Hepatocyte (in vitro differentiated cells): ENCODE measurements around the gene PPIA. TPM values are rescaled to one million over a fixed set of nuclear protein-coding genes. Genes with fewer than 3 reads are reported as not detected.
A peak's percentile ranks its signal among the peaks of the same experiment; 100 is the strongest.

Experiments
- DNase-seq: peaks from one replicate; pipeline ENCODE4 v3.0.0-alpha.2; 2016; ENCODE audit warnings: low spot score
- H2AFZ ChIP-seq: fragments of 200-600 bp; sonication (generic); 2 replicates; pipeline ENCODE4 v1.6.0; 2016; ENCODE audit warnings: antibody characterized with exemption, mild to moderate bottlenecking
- H3K27ac ChIP-seq: fragments of 200-600 bp; sonication (generic); 2 replicates; pipeline ENCODE4 v1.5.1; 2016; ENCODE audit warnings: mild to moderate bottlenecking
- H3K27me3 ChIP-seq: fragments of 200-600 bp; sonication (generic); 2 replicates; pipeline ENCODE4 v1.6.1; 2016
- H3K36me3 ChIP-seq: fragments of 200-600 bp; sonication (generic); replicated peaks from 2 replicates; pipeline ENCODE4 v1.5.1; 2016; ENCODE audit warnings: low read depth; ENCODE audit not compliant: insufficient read depth
- H3K4me1 ChIP-seq: fragments of 200-600 bp; sonication (generic); 2 replicates; pipeline ENCODE4 v1.5.1; 2016; ENCODE audit warnings: mild to moderate bottlenecking, moderate library complexity; ENCODE audit not compliant: insufficient read depth
- H3K4me2 ChIP-seq: fragments of 200-600 bp; sonication (generic); 2 replicates; pipeline ENCODE4 v1.6.0; 2016
- H3K4me3 ChIP-seq: fragments of 200-600 bp; sonication (generic); 2 replicates; pipeline ENCODE4 v1.5.1; 2016; ENCODE audit warnings: mild to moderate bottlenecking
- H3K79me2 ChIP-seq: fragments of 200-600 bp; sonication (generic); 2 replicates; pipeline ENCODE4 v1.6.0; 2017; ENCODE audit warnings: mild to moderate bottlenecking
- H3K9me2 ChIP-seq: fragments of 200-600 bp; sonication (generic); replicated peaks from 2 replicates; pipeline ENCODE4 v1.6.0; 2017; ENCODE audit warnings: mild to moderate bottlenecking; ENCODE audit not compliant: insufficient read depth
- H3K9me3 ChIP-seq: fragments of 200-600 bp; sonication (generic); 2 replicates; pipeline ENCODE4 v1.5.1; 2016; ENCODE audit warnings: low read depth, mild to moderate bottlenecking
- H4K20me1 ChIP-seq: fragments of 200-600 bp; sonication (generic); 2 replicates; pipeline ENCODE4 v1.6.0; 2016; ENCODE audit warnings: mild to moderate bottlenecking; ENCODE audit not compliant: insufficient read depth, poor library complexity, severe bottlenecking
- CTCF ChIP-seq: fragments of 200-600 bp; sonication (generic); IDR thresholded peaks from 2 replicates; pipeline ENCODE4 v1.5.1; 2016; ENCODE audit warnings: antibody characterized with exemption, mild to moderate bottlenecking; ENCODE audit not compliant: poor library complexity
- EZH2 ChIP-seq: fragments of 200-600 bp; sonication (generic); IDR thresholded peaks from 2 replicates; pipeline ENCODE4 v1.6.1; 2016; ENCODE audit warnings: antibody characterized with exemption, mild to moderate bottlenecking, borderline replicate concordance
- EZH2phosphoT487 ChIP-seq: fragments of 200-600 bp; sonication (generic); IDR thresholded peaks from one replicate; pipeline ENCODE4 v1.6.1; 2018; ENCODE audit warnings: antibody characterized with exemption, mild to moderate bottlenecking, low read depth, moderate library complexity; ENCODE audit not compliant: unreplicated experiment, severe bottlenecking
- WGBS: methylation state at CpG from one replicate; pipeline ENCODE4 v1.1.6; 2016; ENCODE audit warnings: low lambda C conversion rate; ENCODE audit errors: missing lambda C conversion rate; 5-methylcytosine and 5-hydroxymethylcytosine counted together
- polyA plus RNA-seq: library from polyadenylated mRNA; unstranded; fragments of >200 nt; fragmentation: Nextera tagmentation; extraction: Ambion mirVana; gene quantifications from 2 replicates; pipeline ENCODE4 v1.2.1, GENCODE V29; 2016
- total RNA-seq: library from RNA; depleted of rRNA; stranded (reverse); fragments of >200 nt; gene quantifications from 2 replicates; pipeline ENCODE4 v1.2.3, GENCODE V29; 2014

PPIA gene
- total and polyA plus RNA-seq, 2 experiments from 2014 or later = 2,123 to 2,189 TPM

GRCh38 chr7:44767912-44768627, 28.4 kb upstream of the PPIA start:
- Histone ChIP-seq H3K27ac (peak overlapping the region; percentile 87), H3K9me2 (no peaks in the 10 kb centered on the region), H2AFZ (no peak overlapping the region), H3K4me1 (peaks cover 29% of the 10 kb centered on the region), H3K79me2 (no peaks in the 10 kb centered on the region), H3K4me3 (no peak overlapping the region), H4K20me1 (no peaks in the 10 kb centered on the region), H3K4me2 (peak overlapping the region; percentile 52), H3K27me3 (no peaks in the 10 kb centered on the region), H3K36me3 (no peaks in the 10 kb centered on the region), H3K9me3 (no peaks in the 10 kb centered on the region)
- TF ChIP-seq EZH2 = no peak
- peak; percentile 59 for DNase-seq
- WGBS = 56% methylated on average over 12 of the region's 12 CpGs

DNA sequence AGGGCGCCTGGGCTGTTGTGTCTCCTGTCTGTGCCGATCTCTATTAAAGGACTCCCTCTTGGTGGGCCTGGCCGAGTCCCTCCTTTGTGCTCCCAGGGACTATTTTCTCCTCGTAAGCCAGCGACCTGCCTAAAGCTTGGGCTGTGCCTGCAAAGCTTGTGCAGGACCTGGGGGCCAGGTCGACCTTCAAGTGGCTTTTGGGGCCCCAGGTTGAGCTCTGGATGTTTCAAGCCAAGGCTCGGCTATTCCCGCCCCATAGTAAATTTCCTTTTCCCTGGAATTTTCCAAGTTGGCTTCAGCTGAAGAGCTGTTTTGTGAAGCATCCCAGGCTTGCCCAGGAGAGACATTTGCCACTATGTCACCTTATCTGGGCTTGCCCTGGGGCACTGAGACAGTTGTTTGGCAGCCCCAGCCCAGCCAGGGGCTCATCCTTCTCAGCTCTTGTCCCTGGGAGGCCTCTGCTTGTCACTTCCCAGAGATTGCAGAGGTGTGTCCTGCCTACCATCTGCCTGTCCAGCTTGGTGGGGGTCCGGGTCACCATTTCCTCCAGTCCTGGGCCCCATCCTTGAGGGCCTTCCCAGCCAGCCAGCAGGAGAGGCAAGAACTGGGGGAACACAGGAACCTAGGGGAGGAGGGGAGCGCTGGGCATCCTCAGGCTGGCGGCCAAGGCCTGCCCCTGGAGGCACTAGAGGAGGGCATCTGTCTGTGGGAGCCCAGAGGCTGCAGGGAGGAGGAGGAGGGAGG, 27.7 kb upstream of the PPIA start:
- Histone ChIP-seq H3K36me3 (no peaks in the 10 kb centered on the region), H3K4me2 (peak overlapping the region; percentile 52), H3K4me3 (no peak overlapping the region), H3K9me3 (no peaks in the 10 kb centered on the region), H3K27me3 (no peaks in the 10 kb centered on the region), H3K4me1 (peaks cover 29% of the 10 kb centered on the region), H4K20me1 (no peaks in the 10 kb centered on the region), H3K9me2 (no peaks in the 10 kb centered on the region), H3K79me2 (no peaks in the 10 kb centered on the region), H2AFZ (no peak overlapping the region), H3K27ac (peak overlapping the region; percentile 87)
- no peak for DNase-seq
- 76% methylated on average over 11 of the region's 11 CpGs for WGBS
- TF ChIP-seq EZH2 = no peak
- no peak for TF ChIP-seq EZH2phosphoT487
- no peak for TF ChIP-seq CTCF

DNA sequence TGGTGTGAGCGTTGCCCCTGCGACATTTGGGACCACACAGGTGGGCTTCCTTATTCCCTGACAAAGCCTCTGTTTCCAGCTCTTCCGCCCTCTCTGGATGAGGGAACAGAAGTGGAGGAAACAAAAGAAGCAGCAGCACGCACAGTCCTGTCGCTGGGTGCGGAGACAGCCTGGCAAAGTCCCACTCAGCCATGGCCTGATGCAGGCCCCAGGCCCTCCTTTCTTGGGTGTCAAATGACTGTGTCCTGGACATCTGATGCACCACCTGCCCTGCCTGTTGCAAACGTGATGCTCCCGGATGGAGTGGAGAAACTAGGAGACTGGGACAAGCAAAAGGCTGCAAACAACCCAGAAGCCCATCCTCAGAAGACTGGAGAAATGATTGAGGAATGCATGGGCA, 27.1 kb upstream of the PPIA start:
- no peak for DNase-seq
- peak overlapping the region; percentile 87 for H3K27ac ChIP-seq
- WGBS = 73% methylated on average over 8 of the region's 8 CpGs
- H3K9me2 ChIP-seq = no peaks in the 10 kb centered on the region
- no peaks in the 10 kb centered on the region for H3K36me3 ChIP-seq
- H3K9me3 ChIP-seq = no peaks in the 10 kb centered on the region
- no peak for TF ChIP-seq CTCF
- TF ChIP-seq EZH2 = no peak
- no peak for TF ChIP-seq EZH2phosphoT487
- no peaks in the 10 kb centered on the region for H3K79me2 ChIP-seq
- no peak overlapping the region for H3K4me2 ChIP-seq
- no peak overlapping the region for H2AFZ ChIP-seq
- H3K27me3 ChIP-seq = no peaks in the 10 kb centered on the region
- H3K4me1 ChIP-seq = peaks cover 29% of the 10 kb centered on the region
- no peak overlapping the region for H3K4me3 ChIP-seq
- no peaks in the 10 kb centered on the region for H4K20me1 ChIP-seq

DNA sequence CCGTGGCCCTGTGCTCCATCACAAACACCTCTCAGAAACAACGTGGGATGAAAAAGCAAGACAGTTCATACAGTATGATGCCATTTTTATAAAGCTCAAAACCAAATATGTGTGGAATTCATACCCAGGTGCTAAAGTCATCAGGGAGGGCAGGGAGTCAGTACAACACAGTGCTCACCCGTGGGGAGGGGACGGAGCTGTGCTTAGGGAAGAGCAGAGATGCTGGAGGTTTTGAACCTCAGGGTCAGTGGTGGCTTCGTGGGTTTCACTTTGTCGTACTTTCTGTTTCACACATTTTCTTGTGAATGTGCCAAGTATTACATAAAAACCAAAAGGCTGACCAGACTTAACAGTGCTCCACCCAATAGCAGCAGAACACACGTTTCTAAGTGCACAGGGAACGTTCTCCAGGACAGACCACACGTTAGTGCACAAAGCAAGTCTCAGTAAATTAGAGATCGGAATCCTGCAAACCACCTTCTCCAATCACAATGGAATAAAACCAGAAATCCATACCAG, 26.6 kb upstream of the PPIA start:
- Histone ChIP-seq H4K20me1 (no peaks in the 10 kb centered on the region), H2AFZ (no peak overlapping the region), H3K27me3 (no peaks in the 10 kb centered on the region), H3K9me3 (no peaks in the 10 kb centered on the region), H3K4me3 (no peak overlapping the region), H3K79me2 (no peaks in the 10 kb centered on the region), H3K36me3 (no peaks in the 10 kb centered on the region), H3K4me2 (no peak overlapping the region), H3K9me2 (no peaks in the 10 kb centered on the region), H3K4me1 (peaks cover 29% of the 10 kb centered on the region), H3K27ac (peak overlapping the region; percentile 87)
- no peak for TF ChIP-seq EZH2phosphoT487
- TF ChIP-seq EZH2 = no peak
- DNase-seq = no peak
- 54% methylated on average over 10 of the region's 10 CpGs for WGBS
